Measurements from ENCODE around the gene TRPM1. TPM values are rescaled to one million over a fixed set of nuclear protein-coding genes. Genes with fewer than 3 reads are reported as not detected.
A peak's percentile ranks its signal among the peaks of the same experiment; 100 is the strongest.

TRPM1 gene
- total RNA-seq, 1 donor from 2014 or later = not detected

DNA sequence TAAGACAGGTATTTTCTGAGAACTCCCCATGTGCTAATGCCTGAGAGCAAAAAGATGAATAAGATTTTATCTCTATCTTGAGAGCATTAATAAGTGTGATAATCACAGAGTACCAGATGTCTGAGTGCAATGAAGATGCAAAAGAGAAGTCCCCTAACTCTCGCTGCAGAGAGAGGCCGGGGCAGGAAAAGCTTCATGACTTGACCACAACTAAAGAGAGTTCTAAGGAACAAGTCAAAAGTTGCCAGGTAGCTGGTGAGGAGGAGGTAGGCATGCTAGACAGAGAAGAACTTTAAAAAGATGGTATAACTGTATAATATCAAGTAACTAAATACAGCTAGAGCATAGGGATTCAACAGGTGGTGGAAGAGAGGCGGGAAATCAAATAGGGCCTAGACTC is 138.9 kb downstream of the TRPM1 start:
- no peaks in the 10 kb centered on the region for H3K27me3 Mint-ChIP-seq
- intact Hi-C loops (cut with micrococcal nuclease) = no loop called here
- peak overlapping the region; percentile 67 for H3K27ac Mint-ChIP-seq
- H3K4me1 Mint-ChIP-seq = peaks cover 8% of the 10 kb centered on the region
- H3K36me3 Mint-ChIP-seq (ENCODE audit: low read depth) = peaks cover 33% of the 10 kb centered on the region
- H3K9me3 Mint-ChIP-seq = no peaks in the 10 kb centered on the region
- DNase-seq = no peak
- H3K4me3 Mint-ChIP-seq = no peak overlapping the region

GRCh38 chr15:30962079-30962478 is 139.4 kb downstream of the TRPM1 start:
- peaks cover 8% of the 10 kb centered on the region for H3K4me1 Mint-ChIP-seq
- H3K4me3 Mint-ChIP-seq = no peak overlapping the region
- no peaks in the 10 kb centered on the region for H3K9me3 Mint-ChIP-seq
- no peak overlapping the region for H3K27ac Mint-ChIP-seq
- no peaks in the 10 kb centered on the region for H3K27me3 Mint-ChIP-seq
- H3K36me3 Mint-ChIP-seq (ENCODE audit: low read depth) = peaks cover 35% of the 10 kb centered on the region
- peak; percentile 48 for DNase-seq
- intact Hi-C loops (cut with micrococcal nuclease) = no loop called here

GRCh38 chr15:30958219-30958618 is 143.3 kb downstream of the TRPM1 start:
- no peaks in the 10 kb centered on the region for H3K9me3 Mint-ChIP-seq
- H3K4me3 Mint-ChIP-seq = no peak overlapping the region
- intact Hi-C loops (cut with micrococcal nuclease) = no loop called here
- peaks cover 14% of the 10 kb centered on the region for H3K4me1 Mint-ChIP-seq
- no peaks in the 10 kb centered on the region for H3K27me3 Mint-ChIP-seq
- peaks cover 49% of the 10 kb centered on the region for H3K36me3 Mint-ChIP-seq (ENCODE audit: low read depth)
- H3K27ac Mint-ChIP-seq = no peak overlapping the region
- peak; percentile 37 for DNase-seq

DNA sequence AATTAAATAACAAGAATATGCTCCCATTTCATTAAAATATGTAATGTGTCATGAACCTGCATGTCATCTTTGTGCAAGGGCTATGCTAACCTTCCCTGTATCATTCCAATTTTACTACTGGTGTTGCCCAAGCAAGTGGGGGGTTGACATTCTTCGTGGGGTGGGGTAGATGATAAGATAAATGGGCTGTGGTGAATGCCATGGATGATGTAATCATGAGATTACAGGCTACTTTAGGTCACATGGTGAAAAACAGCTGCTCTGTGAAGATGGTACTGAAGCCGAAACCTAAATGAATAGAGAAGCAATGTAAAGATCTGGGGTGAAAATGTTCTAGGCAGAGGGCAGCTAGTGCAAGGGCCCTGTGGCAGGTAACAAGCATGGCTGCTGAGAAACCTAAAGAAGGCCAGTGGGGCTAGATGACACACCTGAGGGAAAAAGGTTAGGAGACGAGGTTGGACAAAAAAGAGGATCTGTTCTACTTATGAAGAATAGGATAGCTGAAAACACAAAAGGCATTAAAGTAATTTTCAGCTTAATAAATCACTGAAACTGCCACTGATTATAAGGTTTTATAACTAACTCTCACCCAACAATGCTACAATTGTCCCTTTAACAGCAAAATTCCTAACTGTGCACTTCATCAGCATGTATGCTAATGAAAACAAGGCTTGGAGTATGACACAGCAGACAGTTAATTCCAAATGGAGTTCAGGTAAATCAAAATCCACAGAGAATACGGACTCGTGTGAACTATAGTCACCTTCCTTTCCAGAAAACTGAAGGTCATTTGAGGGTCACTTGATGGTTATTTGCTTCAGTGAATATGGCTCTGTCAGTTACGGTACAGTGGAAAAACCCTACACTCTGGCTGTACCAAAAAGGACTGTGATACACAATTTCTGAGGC is 145.1 kb downstream of the TRPM1 start:
- no peak for DNase-seq
- Mint-ChIP-seq H3K9me3 (no peaks in the 10 kb centered on the region), H3K4me1 (peaks cover 6% of the 10 kb centered on the region), H3K36me3 (ENCODE audit: low read depth) (peaks cover 59% of the 10 kb centered on the region), H3K4me3 (no peak overlapping the region), H3K27me3 (no peaks in the 10 kb centered on the region), H3K27ac (no peak overlapping the region)
- intact Hi-C loops (cut with micrococcal nuclease) = no loop called here

GRCh38 chr15:30954674-30955073 is 146.9 kb downstream of the TRPM1 start:
- Mint-ChIP-seq H3K36me3 (ENCODE audit: low read depth) (peaks cover 60% of the 10 kb centered on the region), H3K4me1 (peaks cover 6% of the 10 kb centered on the region), H3K27me3 (no peaks in the 10 kb centered on the region), H3K4me3 (no peak overlapping the region), H3K27ac (no peak overlapping the region), H3K9me3 (no peaks in the 10 kb centered on the region)
- DNase-seq = no peak
- intact Hi-C loops (cut with micrococcal nuclease) = no loop called here

GRCh38 chr15:30953731-30954378 is 147.7 kb downstream of the TRPM1 start:
- Mint-ChIP-seq H3K27me3 (no peaks in the 10 kb centered on the region), H3K9me3 (no peaks in the 10 kb centered on the region), H3K4me1 (peaks cover 6% of the 10 kb centered on the region), H3K36me3 (ENCODE audit: low read depth) (peaks cover 62% of the 10 kb centered on the region), H3K4me3 (no peak overlapping the region), H3K27ac (no peak overlapping the region)
- intact Hi-C loops (cut with micrococcal nuclease) = no loop called here
- DNase-seq = no peak

- no peak overlapping the region for H3K4me3 Mint-ChIP-seq
- intact Hi-C loops (cut with micrococcal nuclease) = no loop called here
- H3K27me3 Mint-ChIP-seq = no peaks in the 10 kb centered on the region
- H3K27ac Mint-ChIP-seq = no peak overlapping the region
- H3K36me3 Mint-ChIP-seq (ENCODE audit: low read depth) = peaks cover 66% of the 10 kb centered on the region
- H3K9me3 Mint-ChIP-seq = no peaks in the 10 kb centered on the region
- peaks cover 6% of the 10 kb centered on the region for H3K4me1 Mint-ChIP-seq
- DNase-seq = no peak
Measured at GRCh38 chr15:30953183-30953582, 148.3 kb downstream of the TRPM1 start.

Other genes starting within 250 kb of the TRPM1 start
- 29.4 and 31.2 TPM in 2 replicates for gene FAN1, start 197.8 kb downstream of the TRPM1 start, total RNA-seq
- 11.3 and 12.3 TPM in 2 replicates for gene MTMR10, start 110.1 kb downstream of the TRPM1 start, total RNA-seq
- 122 and 135 TPM in 2 replicates for gene KLF13, start 225.1 kb upstream of the TRPM1 start, total RNA-seq